Fibroblast of skin of left biceps (primary cell): ENCODE results near the gene TMEM9B.
A peak's percentile ranks its signal among the peaks of the same experiment; 100 is the strongest.

ENCODE experiments used
- DNase-seq, 2 experiments: peaks; one replicate each; pipeline ENCODE4 v3.0.0-alpha.2; 2013; ENCODE audit warnings: low read depth in 2 of 2

The TMEM9B gene

GRCh38 chr11:8930456-8931175, 33.6 kb downstream of the TMEM9B start:
- no peak for DNase-seq

DNA sequence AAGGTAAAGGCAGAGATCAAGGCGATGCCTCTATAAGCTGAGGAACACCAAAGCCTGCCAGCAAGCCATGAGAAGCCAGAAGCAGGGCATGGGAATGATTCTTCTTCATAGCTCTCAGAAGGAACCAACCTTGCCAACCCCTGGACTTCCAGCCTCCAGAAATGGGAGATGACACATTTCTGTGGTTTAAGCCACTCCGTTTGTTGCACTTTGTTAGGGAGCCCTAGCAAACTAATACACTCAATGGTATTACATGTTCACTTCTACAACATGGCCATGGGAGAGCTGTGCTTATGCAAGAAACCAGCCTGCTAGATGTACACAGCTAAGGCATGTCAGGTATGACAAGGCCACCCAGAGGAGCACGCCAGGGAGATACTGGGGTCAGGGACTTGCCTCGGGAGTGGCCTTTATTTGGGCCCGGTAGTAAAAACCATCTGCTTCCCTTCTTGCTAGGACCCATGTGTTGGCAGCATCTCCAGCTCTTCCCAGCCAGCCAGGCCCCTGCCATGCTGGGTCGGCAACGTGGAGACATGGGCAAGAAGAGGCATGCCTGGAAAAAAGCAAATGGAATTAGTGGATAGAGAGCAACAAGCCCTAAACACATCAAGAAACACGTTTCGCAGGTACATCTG, 35.1 kb downstream of the TMEM9B start:
- DNase-seq = no peak

- DNase-seq = no peak
Measured at GRCh38 chr11:8928205-8928604, 36.0 kb downstream of the TMEM9B start.

DNA sequence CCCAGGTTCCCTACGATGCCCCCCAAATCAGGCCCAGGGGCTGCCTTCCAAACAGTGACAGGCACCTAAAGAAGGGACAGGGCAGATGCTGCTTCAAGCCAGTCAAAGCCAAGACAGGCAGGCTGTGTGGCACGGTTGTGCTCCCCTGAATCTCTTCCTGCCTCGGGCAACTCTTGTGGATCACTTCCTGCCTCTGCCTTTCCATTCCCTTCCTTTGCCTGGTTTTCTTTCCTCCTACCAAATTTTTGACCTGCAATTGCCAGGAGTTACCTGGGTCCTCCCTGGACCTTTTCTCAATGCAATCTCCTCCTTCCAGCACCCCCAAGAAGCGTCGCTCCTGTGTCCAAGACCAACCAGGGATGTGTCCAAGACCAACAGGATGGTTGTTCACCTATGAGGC, 37.0 kb downstream of the TMEM9B start:
- no peak for DNase-seq

- DNase-seq = no peak
Measured at GRCh38 chr11:8926236-8926635, 38.0 kb downstream of the TMEM9B start.

DNA sequence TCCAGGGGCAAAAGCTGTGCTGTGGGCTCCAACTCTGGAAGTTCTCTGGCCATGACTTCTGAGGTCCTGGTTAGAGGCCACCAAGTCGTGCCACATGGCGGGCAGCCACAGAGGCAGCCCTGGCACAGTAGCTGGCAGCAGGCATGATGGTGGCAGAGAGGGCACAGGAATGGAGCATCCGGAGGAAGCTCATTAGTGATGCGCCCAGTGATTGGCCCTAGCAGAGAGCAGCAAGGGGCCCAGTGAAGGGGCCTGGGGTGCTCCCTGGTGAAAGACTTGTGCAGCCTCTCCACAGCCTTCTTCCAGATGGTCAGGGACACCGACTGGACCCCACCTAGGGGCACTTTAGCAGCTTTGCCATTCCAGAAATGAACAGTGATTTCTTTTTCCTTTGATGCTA, 38.5 kb downstream of the TMEM9B start:
- DNase-seq = no peak

DNA sequence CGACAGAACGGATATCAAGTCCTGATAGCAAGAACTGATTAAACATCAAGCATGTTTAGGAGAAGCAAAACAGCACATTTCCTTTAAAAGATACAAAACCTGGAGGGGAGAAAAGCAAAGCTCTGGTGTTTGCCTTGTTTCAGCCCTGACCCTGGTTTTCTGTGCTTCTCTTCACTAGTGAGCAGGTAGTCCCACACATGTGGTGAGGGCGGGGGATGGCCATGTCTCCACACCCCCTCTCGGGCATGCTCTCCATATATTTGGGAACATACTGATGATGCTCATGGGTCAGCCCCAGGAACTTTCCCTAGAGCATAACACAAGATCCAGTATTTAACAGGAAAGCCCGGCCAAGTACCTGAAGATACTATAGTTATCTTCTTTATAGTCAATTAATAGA, 41.6 kb downstream of the TMEM9B start:
- DNase-seq = no peak

- DNase-seq = peak; percentile 87
Measured at GRCh38 chr11:8917157-8917825, 47.0 kb downstream of the TMEM9B start.

- no peak for DNase-seq
Measured at GRCh38 chr11:8914661-8915018, 49.6 kb downstream of the TMEM9B start.

GRCh38 chr11:8913961-8914660, 50.1 kb downstream of the TMEM9B start:
- DNase-seq = no peak

DNA sequence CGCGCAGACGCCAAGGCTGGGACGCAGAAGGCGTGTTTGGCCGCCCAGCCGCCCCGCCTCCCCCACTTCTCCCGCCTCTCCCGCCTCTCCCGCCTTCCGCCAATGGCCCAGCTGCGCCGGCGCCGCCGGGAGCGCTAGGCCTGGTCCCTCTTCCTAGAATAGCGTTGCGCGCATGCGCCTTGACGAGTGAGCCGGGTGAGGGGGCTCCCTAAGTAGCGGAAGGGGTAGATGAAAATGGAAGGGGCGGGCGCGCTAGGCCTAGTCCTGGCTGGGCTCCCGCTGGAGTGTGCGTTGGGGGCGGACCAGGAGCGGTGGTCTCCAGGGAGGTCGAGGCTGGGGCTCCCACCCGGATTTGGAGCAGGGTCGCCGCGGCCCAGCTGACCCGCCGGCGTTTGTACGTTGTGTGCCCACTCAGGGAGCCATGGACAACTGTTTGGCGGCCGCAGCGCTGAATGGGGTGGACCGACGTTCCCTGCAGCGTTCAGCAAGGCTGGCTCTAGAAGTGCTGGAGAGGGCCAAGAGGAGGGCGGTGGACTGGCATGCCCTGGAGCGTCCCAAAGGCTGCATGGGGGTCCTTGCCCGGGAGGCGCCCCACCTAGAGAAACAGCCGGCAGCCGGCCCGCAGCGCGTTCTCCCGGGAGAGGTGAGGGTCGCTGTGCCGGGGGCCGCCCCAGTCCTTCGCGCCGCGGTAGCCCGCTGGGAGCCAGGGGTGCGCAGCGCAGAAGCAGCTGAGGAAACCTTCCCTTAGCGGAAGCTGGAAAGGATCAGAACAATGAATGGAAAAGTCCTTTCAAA, 53.0 kb downstream of the TMEM9B start, which contains the start of gene AKIP1:
AKIP1 (plus strand) TSS at position 161 of the 795 bp plus-strand sequence; CDS start at position 422, 261 bp downstream.
- DNase-seq = peak; percentile 90 to 93

DNA sequence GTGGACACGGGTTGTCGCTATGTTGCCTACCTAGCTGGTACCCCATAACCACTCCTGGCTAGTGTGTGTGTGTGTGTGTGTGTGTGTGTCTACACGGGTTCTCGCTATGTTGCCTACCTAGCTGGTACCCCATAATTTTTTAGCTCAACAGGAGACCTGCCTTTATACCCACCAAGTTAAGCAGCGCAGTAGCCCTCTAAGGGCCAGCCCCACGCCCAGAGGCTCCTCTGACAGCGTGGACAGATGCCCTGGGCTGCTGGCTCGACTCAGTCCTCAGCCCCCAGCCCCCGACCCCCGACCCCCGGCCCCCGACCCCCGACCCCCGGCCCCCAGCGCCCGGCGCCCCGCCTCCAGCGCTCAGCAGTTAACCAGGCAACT, 53.6 kb downstream of the TMEM9B start:
- no peak for DNase-seq

DNA sequence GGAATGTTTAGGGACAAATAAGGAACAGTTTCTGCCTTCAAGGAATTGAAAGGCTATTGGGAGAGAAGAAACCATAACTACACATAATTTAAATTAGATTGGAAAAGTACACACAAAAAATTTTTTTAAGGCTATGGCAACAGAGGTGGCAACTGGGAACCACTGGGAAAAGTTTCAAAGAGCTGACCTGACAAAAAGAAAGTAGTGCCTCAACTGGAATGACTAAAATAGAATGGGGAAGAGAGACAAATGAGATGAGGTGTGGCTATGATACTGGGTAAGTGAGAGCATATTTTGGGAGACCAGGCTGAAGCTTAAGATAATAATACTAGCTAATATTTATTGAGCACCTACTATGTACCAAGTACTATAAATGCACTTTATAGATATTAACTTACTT, 56.1 kb downstream of the TMEM9B start:
- DNase-seq = no peak

DNA sequence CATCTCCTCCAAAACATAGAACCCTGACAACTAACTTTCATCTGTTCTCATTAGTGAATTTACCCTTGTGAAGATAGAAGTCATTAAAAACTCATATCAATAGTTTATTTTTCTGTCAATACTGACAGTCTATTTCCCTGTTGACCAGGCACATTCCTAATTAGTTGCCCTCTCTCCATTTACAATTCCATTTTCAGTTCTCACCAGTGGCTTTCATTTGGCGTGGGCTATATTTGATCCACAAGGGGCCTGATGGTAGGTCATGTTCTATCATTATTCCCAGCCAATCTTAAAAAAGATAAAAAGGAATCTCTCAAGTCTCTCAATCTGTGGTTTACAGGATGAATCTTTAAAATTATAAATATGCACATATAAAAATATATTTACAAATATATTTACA, 57.1 kb downstream of the TMEM9B start:
- no peak for DNase-seq

DNA sequence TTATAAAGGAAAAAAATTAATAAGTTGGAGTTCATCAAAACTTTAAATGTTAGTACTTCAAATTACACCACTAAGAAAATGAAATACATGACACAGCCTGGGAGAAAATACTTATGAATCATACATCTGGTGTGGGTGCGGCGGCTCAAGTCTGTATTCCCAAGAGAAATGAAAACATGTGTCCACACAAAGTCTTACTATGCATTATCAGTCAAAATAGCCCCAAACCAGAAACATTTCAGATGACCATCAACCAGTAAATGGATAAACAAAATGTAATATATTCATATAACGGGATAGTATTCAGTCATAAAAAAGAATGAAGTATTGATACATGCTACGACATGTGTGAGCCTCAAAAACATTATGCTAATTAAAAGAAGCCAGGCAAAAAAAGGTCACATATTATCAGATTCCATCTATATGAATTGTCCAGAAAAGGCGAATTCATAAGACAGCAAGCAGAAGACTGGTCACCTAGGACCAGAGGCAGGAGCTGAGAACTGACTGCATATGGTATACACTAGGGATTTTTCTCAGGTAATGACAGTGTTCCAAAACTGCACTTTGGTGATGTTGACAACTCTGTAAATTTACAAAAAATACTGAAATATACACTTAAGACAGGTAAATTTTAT, 58.6 kb downstream of the TMEM9B start:
- DNase-seq = peak in 1 of 2 experiments; percentile 57

DNA sequence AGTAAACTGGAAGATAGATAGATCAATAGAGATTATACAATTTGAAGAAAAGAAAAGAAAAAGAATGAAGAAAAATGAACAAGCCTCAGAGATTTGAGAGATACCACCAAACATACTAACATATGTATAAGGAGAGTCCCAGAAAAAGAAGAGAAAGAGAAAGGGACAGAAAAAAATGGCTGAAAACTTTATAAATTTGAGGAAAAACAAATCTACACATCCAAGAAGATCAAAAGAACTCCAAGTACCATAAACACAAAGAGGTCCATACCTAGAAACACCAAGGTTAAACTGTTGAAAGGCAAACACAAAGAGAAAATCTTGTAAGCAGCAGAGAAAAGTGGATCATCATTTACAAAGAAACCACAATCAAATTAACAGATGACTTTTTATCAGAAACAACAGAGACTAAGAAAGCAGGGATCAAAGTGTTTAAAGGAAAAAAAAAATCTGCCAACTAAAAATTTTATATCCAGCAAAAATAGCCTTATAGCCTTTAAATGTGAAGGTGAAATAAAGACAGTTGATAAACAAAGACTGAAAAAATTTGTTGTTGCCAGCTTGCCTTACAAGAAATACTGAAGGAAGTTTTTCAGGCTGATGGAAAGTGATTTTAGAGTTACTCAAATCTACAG, 65.0 kb downstream of the TMEM9B start:
- DNase-seq = no peak
